SK-MEL-5 (cell line): ENCODE data around the gene MED15. TPM values are rescaled to one million over a fixed set of nuclear protein-coding genes. Genes with fewer than 3 reads are reported as not detected.

Source experiments
- DNase-seq: peaks from one replicate; pipeline ENCODE4 v3.0.0-alpha.2; 2016; ENCODE audit warnings: low read depth, low spot score
- in situ Hi-C: cut with HindIII; loops from 2 replicates; pipeline ENCODE4 v1.10.0; 2016; ENCODE audit warnings: low sequenced_read_pairs, high pct_unique_total_duplicates, low pct_unique_long_range_greater_than_20kb
- total RNA-seq: library from RNA; depleted of rRNA; stranded (reverse); fragments of >200 nt; shearing (Covaris generic); gene quantifications from 2 replicates; pipeline ENCODE4 v1.2.3, GENCODE V29; 2014

MED15 gene
- total RNA-seq, 1 experiment from 2014 or later: 86.9 TPM

GRCh38 chr22:20582520-20583361 is 75.3 kb downstream of the MED15 start:
- in situ Hi-C loops: no loop called here
- DNase-seq: no peak

GRCh38 chr22:20583471-20583922 is 76.1 kb downstream of the MED15 start:
- DNase-seq: peak; percentile 43
- in situ Hi-C loops: no loop called here

- in situ Hi-C loops: no loop called here
- no peak for DNase-seq
Measured at GRCh38 chr22:20584029-20584871, 76.8 kb downstream of the MED15 start.

- in situ Hi-C loops: no loop called here
- DNase-seq: no peak
Measured at GRCh38 chr22:20584872-20585638, 77.6 kb downstream of the MED15 start.

GRCh38 chr22:20585639-20586402 is 78.4 kb downstream of the MED15 start:
- in situ Hi-C loops: no loop called here
- DNase-seq: no peak

GRCh38 chr22:20586403-20586745 is 79.0 kb downstream of the MED15 start:
- in situ Hi-C loops: no loop called here
- no peak for DNase-seq

- in situ Hi-C loops: no loop called here
- DNase-seq: no peak
Measured at GRCh38 chr22:20587206-20587958, 80.0 kb downstream of the MED15 start.

GRCh38 chr22:20588092-20588842 is 80.9 kb downstream of the MED15 start:
- no peak for DNase-seq
- in situ Hi-C loops: no loop called here

GRCh38 chr22:20588843-20589581 is 81.6 kb downstream of the MED15 start:
- in situ Hi-C loops: no loop called here
- no peak for DNase-seq

GRCh38 chr22:20589614-20590476 is 82.4 kb downstream of the MED15 start:
- in situ Hi-C loops: no loop called here
- no peak for DNase-seq

- DNase-seq: no peak
- in situ Hi-C loops: no loop called here
Measured at GRCh38 chr22:20590477-20591294, 83.3 kb downstream of the MED15 start.

GRCh38 chr22:20591295-20591645 is 83.9 kb downstream of the MED15 start:
- in situ Hi-C loops: no loop called here
- no peak for DNase-seq

- DNase-seq: no peak
- in situ Hi-C loops: no loop called here
Measured at GRCh38 chr22:20591660-20592310, 84.4 kb downstream of the MED15 start.
